K562 (cell line): Measurements from ENCODE around the gene CIAO3. TPM values are rescaled to one million over a fixed set of nuclear protein-coding genes. Genes with fewer than 3 reads are reported as not detected.
A peak's percentile ranks its signal among the peaks of the same experiment; 100 is the strongest.

Experiments used
- DACH1 ChIP-seq: fragments of 450-650 bp; IDR thresholded peaks from 2 replicates; pipeline ENCODE4 v1.6.1; 2018; ENCODE audit not compliant: partially characterized antibody
- DNMT1 ChIP-seq: fragments of 450-650 bp; IDR thresholded peaks from 2 replicates; pipeline ENCODE4 v1.6.1; 2016; ENCODE audit warnings: antibody characterized with exemption, mild to moderate bottlenecking
- EHMT2 ChIP-seq: fragments of 450-650 bp; IDR thresholded peaks from 2 replicates; pipeline ENCODE4 v1.6.1; 2018; ENCODE audit warnings: antibody characterized with exemption
- FIP1L1 ChIP-seq: fragments of 200-400 bp; formaldehyde crosslinking; IDR thresholded peaks from 2 replicates; pipeline ENCODE4 v1.6.1; 2018; ENCODE audit warnings: mild to moderate bottlenecking, low read depth, low read length; ENCODE audit not compliant: poor library complexity, severe bottlenecking
- FOSL1 ChIP-seq: fragments of 200-800 bp; sonication (Bioruptor generic); conservative IDR thresholded peaks from 2 replicates; pipeline ENCODE4 v1.6.1; 2016; ENCODE audit warnings: missing genetic modification characterization, missing compliant biosample characterization
- GATA2 ChIP-seq: sonication (generic); formaldehyde crosslinking; IDR thresholded peaks from 2 replicates; pipeline ENCODE4 v1.4.0; 2020; ENCODE audit warnings: mild to moderate bottlenecking, missing genetic modification reagents
- HNRNPH1 ChIP-seq: fragments of 200-400 bp; formaldehyde crosslinking; optimal IDR thresholded peaks from 2 replicates; pipeline ENCODE3; 2017; ENCODE audit warnings: low read depth, mild to moderate bottlenecking, low read length, moderate library complexity
- NCOA6 ChIP-seq: fragments of 450-650 bp; IDR thresholded peaks from 2 replicates; pipeline ENCODE4 v1.6.1; 2017; ENCODE audit warnings: mild to moderate bottlenecking
- NEUROD1 ChIP-seq: fragments of 150-350 bp; IDR thresholded peaks from 2 replicates; pipeline ENCODE4 v1.6.1; 2014; ENCODE audit warnings: borderline replicate concordance, low read length, low read depth; ENCODE audit not compliant: partially characterized antibody
- POLR2A ChIP-seq: fragments of 450-650 bp; conservative IDR thresholded peaks from 2 replicates; pipeline ENCODE4 v1.6.1; 2016
- SRSF1 ChIP-seq: fragments of 200-400 bp; formaldehyde crosslinking; IDR thresholded peaks from 2 replicates; pipeline ENCODE4 v1.6.1; 2017; ENCODE audit warnings: mild to moderate bottlenecking, low read depth, low read length, moderate library complexity
- TBL1XR1 ChIP-seq, 2 experiments: IDR thresholded peaks; 2 replicates each; pipeline ENCODE4 v1.6.1; 2012; ENCODE audit warnings: improper control_type of control experiment in 2 of 2, low read length in 2 of 2, mild to moderate bottlenecking in 1 of 2
- ZNF175 ChIP-seq: fragments of 200-800 bp; sonication (Bioruptor generic); IDR thresholded peaks from 2 replicates; pipeline ENCODE4 v1.6.1; 2016; ENCODE audit warnings: low read depth, mild to moderate bottlenecking, missing genetic modification characterization, missing compliant biosample characterization
- ZNF699 ChIP-seq: fragments of 250-450 bp; sonication (Bioruptor Pico); IDR thresholded peaks from 2 replicates; pipeline ENCODE4 v1.8.0; 2021; ENCODE audit warnings: mild to moderate bottlenecking, moderate library complexity; ENCODE audit not compliant: insufficient replicate concordance
- polyA plus RNA-seq, 8 experiments: library from polyadenylated mRNA; depleted of rRNA in 4 of 8; stranded (reverse) in 5 of 8; unstranded in 3 of 8; fragments of >200 nt; fragmentation: Nextera tagmentation in 2 of 8; fragmentation: Illumina TruSeq in 1 of 8; extraction: Ambion mirVana in 2 of 8; extraction: Trizol in 1 of 8; gene quantifications; 2 replicates each; pipeline versions ENCODE4 v1.2.1 to v1.2.3, GENCODE V29; 2011 to 2014; ENCODE audit warnings: inconsistent platforms in 1 of 8, missing spikeins in 1 of 8
- total RNA-seq, 7 experiments: library from RNA; depleted of rRNA in 6 of 7; stranded (reverse); fragments of >200 nt in 6 of 7; fragmentation: Illumina TruSeq in 2 of 7; extraction: Trizol in 2 of 7; gene quantifications; 2 replicates each; pipeline versions ENCODE4 v1.2.1 to v1.2.3, GENCODE V29; 2011 to 2021; ENCODE audit warnings: low replicate concordance in 1 of 7
- TF ChIP-seq, protein P1 (sequence below): fragments of 250-450 bp; sonication (Bioruptor Pico); IDR thresholded peaks from 2 replicates; pipeline ENCODE4 v1.4.0; 2020; ENCODE audit warnings: mild to moderate bottlenecking, moderate library complexity
- TF ChIP-seq, protein P2 (sequence below): fragments of 450-650 bp; IDR thresholded peaks from 2 replicates; pipeline ENCODE4 v1.6.1; 2016; ENCODE audit warnings: missing biosample characterization, missing genetic modification characterization
- TF ChIP-seq, protein P3 (sequence below): sonication (generic); formaldehyde crosslinking; IDR thresholded peaks from 2 replicates; pipeline ENCODE4 v1.8.0; 2022; ENCODE audit warnings: missing genetic modification reagents, mild to moderate bottlenecking, borderline replicate concordance
- TF ChIP-seq, protein P4 (sequence below), 3 experiments: fragments of 200-800 bp in 1 of 3; sonication (Bioruptor generic) in 1 of 3; sonication (generic) in 1 of 3; formaldehyde crosslinking in 1 of 3; IDR thresholded peaks; 2 replicates each; pipeline versions ENCODE4 v1.6.1 to v1.8.0; 2016 to 2022; ENCODE audit warnings: mild to moderate bottlenecking in 2 of 3, missing compliant biosample characterization in 2 of 3, missing genetic modification characterization in 2 of 3, missing genetic modification reagents in 1 of 3
- TF ChIP-seq, protein P5 (sequence below): fragments of 200-800 bp; sonication (Bioruptor generic); IDR thresholded peaks from 2 replicates; pipeline ENCODE4 v1.6.1; 2017; ENCODE audit warnings: missing genetic modification characterization, missing compliant biosample characterization

The CIAO3 gene
- total and polyA plus RNA-seq, 9 of the 15 experiments (the other 6 are each of a cell fraction or from before 2014, with no cell fraction given): 2.2 to 35.6 (median 18.7) TPM

DNA sequence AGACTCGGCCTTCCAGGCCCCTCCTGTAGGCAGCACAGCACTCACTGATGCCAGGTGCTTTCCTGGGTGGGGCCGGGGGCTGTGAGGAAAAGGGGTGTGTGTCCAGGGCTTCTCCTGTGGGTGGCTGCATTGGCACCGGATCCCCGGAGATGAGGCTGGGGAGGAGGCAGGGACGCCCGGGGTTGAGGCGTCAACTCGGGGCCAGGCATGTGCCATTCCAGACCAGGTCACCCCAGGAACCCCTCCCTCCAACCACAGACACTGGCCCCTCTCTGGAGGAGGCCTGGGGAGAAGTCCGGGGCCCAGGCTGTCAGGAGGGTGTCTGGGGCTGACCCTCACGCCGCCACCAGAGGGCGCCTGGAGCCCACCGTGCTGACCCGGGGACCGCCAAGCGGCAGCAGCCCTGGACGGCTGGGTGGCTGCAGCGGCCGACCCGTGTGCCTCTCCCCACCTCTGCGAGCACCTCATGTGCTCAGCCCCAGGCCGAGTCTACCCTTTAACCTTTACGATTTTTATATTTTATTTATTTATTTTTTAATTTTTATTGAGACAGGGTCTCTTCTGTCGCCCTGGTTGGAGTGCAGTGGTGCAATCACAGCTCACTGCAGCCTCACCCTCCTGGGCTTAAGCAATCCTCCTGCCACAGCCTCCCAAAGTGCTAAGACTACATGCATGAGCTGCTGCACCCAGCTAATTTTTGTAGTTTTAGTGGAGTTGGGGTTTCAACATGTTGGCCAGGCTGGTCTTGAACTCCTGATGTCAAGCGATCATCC lies 29.1 kb downstream of the CIAO3 start (continued):
- TF ChIP-seq HNRNPH1 (no peak), DACH1 (no peak), FOSL1 (tag) (no peak), FIP1L1 (peak; percentile 49), ZNF699 (CRISPR knock-in tag) (no peak), SRSF1 (no peak), POLR2A (no peak), ZNF175 (CRISPR knock-in tag) (no peak), GATA2 (CRISPR knock-in tag) (no peak), TBL1XR1 (IDR thresholded peaks at IDR 0.05; ENCODE audit: low read length in 2 of 2) (no peak), DNMT1 (no peak), EHMT2 (no peak), NEUROD1 (no peak), NCOA6 (no peak)
- TF ChIP-seq, protein P1, sequence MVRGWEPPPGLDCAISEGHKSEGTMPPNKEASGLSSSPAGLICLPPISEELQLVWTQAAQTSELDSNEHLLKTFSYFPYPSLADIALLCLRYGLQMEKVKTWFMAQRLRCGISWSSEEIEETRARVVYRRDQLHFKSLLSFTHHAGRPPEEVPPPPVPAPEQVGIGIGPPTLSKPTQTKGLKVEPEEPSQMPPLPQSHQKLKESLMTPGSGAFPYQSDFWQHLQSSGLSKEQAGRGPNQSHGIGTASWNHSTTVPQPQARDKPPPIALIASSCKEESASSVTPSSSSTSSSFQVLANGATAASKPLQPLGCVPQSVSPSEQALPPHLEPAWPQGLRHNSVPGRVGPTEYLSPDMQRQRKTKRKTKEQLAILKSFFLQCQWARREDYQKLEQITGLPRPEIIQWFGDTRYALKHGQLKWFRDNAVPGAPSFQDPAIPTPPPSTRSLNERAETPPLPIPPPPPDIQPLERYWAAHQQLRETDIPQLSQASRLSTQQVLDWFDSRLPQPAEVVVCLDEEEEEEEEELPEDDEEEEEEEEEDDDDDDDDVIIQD (CRISPR knock-in tag): no peak
- TF ChIP-seq, protein P2, sequence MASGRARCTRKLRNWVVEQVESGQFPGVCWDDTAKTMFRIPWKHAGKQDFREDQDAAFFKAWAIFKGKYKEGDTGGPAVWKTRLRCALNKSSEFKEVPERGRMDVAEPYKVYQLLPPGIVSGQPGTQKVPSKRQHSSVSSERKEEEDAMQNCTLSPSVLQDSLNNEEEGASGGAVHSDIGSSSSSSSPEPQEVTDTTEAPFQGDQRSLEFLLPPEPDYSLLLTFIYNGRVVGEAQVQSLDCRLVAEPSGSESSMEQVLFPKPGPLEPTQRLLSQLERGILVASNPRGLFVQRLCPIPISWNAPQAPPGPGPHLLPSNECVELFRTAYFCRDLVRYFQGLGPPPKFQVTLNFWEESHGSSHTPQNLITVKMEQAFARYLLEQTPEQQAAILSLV (tag): no peak
- TF ChIP-seq, protein P3, sequence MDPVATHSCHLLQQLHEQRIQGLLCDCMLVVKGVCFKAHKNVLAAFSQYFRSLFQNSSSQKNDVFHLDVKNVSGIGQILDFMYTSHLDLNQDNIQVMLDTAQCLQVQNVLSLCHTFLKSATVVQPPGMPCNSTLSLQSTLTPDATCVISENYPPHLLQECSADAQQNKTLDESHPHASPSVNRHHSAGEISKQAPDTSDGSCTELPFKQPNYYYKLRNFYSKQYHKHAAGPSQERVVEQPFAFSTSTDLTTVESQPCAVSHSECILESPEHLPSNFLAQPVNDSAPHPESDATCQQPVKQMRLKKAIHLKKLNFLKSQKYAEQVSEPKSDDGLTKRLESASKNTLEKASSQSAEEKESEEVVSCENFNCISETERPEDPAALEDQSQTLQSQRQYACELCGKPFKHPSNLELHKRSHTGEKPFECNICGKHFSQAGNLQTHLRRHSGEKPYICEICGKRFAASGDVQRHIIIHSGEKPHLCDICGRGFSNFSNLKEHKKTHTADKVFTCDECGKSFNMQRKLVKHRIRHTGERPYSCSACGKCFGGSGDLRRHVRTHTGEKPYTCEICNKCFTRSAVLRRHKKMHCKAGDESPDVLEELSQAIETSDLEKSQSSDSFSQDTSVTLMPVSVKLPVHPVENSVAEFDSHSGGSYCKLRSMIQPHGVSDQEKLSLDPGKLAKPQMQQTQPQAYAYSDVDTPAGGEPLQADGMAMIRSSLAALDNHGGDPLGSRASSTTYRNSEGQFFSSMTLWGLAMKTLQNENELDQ (CRISPR knock-in tag): no peak
- TF ChIP-seq, protein P4, sequence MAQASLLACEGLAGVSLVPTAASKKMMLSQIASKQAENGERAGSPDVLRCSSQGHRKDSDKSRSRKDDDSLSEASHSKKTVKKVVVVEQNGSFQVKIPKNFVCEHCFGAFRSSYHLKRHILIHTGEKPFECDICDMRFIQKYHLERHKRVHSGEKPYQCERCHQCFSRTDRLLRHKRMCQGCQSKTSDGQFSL (CRISPR knock-in tag; IDR thresholded peaks at IDR 0.05): peak; percentile 49; the same call in 1 of the 2 replicates
- TF ChIP-seq, protein P4 (tag; IDR thresholded peaks at IDR 0.05): no peak
- TF ChIP-seq, protein P5, sequence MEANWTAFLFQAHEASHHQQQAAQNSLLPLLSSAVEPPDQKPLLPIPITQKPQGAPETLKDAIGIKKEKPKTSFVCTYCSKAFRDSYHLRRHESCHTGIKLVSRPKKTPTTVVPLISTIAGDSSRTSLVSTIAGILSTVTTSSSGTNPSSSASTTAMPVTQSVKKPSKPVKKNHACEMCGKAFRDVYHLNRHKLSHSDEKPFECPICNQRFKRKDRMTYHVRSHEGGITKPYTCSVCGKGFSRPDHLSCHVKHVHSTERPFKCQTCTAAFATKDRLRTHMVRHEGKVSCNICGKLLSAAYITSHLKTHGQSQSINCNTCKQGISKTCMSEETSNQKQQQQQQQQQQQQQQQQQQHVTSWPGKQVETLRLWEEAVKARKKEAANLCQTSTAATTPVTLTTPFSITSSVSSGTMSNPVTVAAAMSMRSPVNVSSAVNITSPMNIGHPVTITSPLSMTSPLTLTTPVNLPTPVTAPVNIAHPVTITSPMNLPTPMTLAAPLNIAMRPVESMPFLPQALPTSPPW: peak; percentile 37; the same call in 1 of the 2 replicates
